ENCODE data around the gene KCNG1. TPM values are rescaled to one million over a fixed set of nuclear protein-coding genes. Genes with fewer than 3 reads are reported as not detected.

The KCNG1 gene
- total and polyA plus RNA-seq, 12 donors = 0.14 to 5.3 (median 1.3) TPM; not detected in 3

- Histone ChIP-seq H3K36me3 (replicated peaks in 1 of 2) (no peaks in the 10 kb centered on the region), H3K27ac (no peak overlapping the region), H3K4me1 (replicated peaks in 1 of 2) (no peaks in the 10 kb centered on the region), H3K4me3 (no peak overlapping the region), H3K9me3 (replicated peaks in 1 of 3) (no peaks in the 10 kb centered on the region), H3K27me3 (no peaks in the 10 kb centered on the region)
- no peak for TF ChIP-seq POLR2A (IDR thresholded peaks at IDR 0.05)
- no peak for TF ChIP-seq CTCF (IDR thresholded peaks at IDR 0.05)
- DNase-seq = no peak
- 38 to 78% (median 51%) methylated on average over 1 of the region's 1 CpG for WGBS, 4 donors
- intact Hi-C loops (cut with DNase I) = no loop called here
These were observed 37.0 kb upstream of the KCNG1 start for GRCh38 chr20:51059862-51060261.

- H3K27me3 ChIP-seq = no peaks in the 10 kb centered on the region
- intact Hi-C loops (cut with DNase I) = no loop called here
- no peak for DNase-seq
- no peak overlapping the region for H3K27ac ChIP-seq
- 20 to 27% (median 26%) methylated on average over 6 to 9 of the region's 9 CpGs for WGBS, 4 donors
- H3K4me1 ChIP-seq (replicated peaks in 1 of 2) = no peaks in the 10 kb centered on the region
- TF ChIP-seq CTCF (IDR thresholded peaks at IDR 0.05) = no peak
- H3K36me3 ChIP-seq (replicated peaks in 1 of 2) = no peaks in the 10 kb centered on the region
- H3K4me3 ChIP-seq = no peak overlapping the region
- H3K9me3 ChIP-seq (replicated peaks in 1 of 3) = no peaks in the 10 kb centered on the region
These were observed 35.1 kb upstream of the KCNG1 start for GRCh38 chr20:51058017-51058416.

DNA sequence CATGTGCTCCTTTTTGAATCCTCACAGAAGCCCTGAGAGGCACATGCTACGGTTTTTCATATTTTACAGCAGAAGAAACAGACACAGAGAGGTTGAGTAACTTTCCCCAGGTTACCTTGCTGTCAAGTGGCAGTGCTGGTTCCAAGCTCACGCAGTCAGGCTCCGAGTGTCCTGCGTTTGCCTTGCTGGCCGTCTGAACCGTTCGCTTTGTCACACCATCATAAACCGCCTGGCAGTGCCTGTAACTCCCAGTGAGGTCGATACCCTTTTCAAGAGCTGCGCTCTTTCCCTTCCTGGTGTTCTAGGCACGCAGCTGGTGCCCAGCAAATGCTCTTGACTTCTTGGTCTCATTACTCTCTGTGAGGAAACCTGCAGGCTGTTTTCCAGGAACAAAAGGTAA lies 31.3 kb upstream of the KCNG1 start:
- 54 to 72% (median 62%) methylated on average over 11 of the region's 11 CpGs for WGBS, 4 donors
- intact Hi-C loops (cut with DNase I) = no loop called here
- Histone ChIP-seq H3K27me3 (peaks cover 4% of the 10 kb centered on the region), H3K4me1 (replicated peaks in 1 of 2) (no peaks in the 10 kb centered on the region), H3K9me3 (replicated peaks in 1 of 3) (no peaks in the 10 kb centered on the region), H3K36me3 (replicated peaks in 1 of 2) (no peaks in the 10 kb centered on the region), H3K27ac (no peak overlapping the region), H3K4me3 (no peak overlapping the region)
- TF ChIP-seq POLR2A (IDR thresholded peaks at IDR 0.05) (no peak), CTCF (IDR thresholded peaks at IDR 0.05) (no peak)
- no peak for DNase-seq

- peaks cover 4% of the 10 kb centered on the region for H3K27me3 ChIP-seq
- intact Hi-C loops (cut with DNase I) = no loop called here
- no peak overlapping the region for H3K4me3 ChIP-seq
- H3K9me3 ChIP-seq (replicated peaks in 1 of 3) = no peaks in the 10 kb centered on the region
- DNase-seq = no peak
- H3K27ac ChIP-seq = no peak overlapping the region
- TF ChIP-seq POLR2A (IDR thresholded peaks at IDR 0.05) (no peak), CTCF (IDR thresholded peaks at IDR 0.05) (no peak)
- H3K4me1 ChIP-seq (replicated peaks in 1 of 2) = no peaks in the 10 kb centered on the region
- H3K36me3 ChIP-seq (replicated peaks in 1 of 2) = no peaks in the 10 kb centered on the region
- WGBS, 4 donors = 34 to 40% (median 37%) methylated on average over 7 to 8 of the region's 8 CpGs
These were observed 27.7 kb upstream of the KCNG1 start for GRCh38 chr20:51050531-51051075.
